Nephron (organoid): Measurements from ENCODE around the gene LRRIQ1.

ENCODE experiments used
- H3K27ac Mint-ChIP-seq, 3 experiments: 2 replicates each; pipeline ENCODE4 v1.8.0; 2020; ENCODE audit warnings: mixed read lengths in 3 of 3, mild to moderate bottlenecking in 2 of 3, moderate library complexity in 1 of 3
- H3K27me3 Mint-ChIP-seq: 2 replicates; pipeline ENCODE4 v1.8.0; 2021; ENCODE audit warnings: low read depth, mild to moderate bottlenecking, moderate library complexity, mixed read lengths
- H3K36me3 Mint-ChIP-seq: 2 replicates; pipeline ENCODE4 v1.8.0; 2020; ENCODE audit warnings: low read depth, mixed read lengths
- H3K4me1 Mint-ChIP-seq: 2 replicates; pipeline ENCODE4 v1.8.0; 2020; ENCODE audit warnings: mixed read lengths
- H3K4me3 Mint-ChIP-seq, 3 experiments: 2 replicates each; pipeline ENCODE4 v1.8.0; 2020; ENCODE audit warnings: mild to moderate bottlenecking in 3 of 3, mixed read lengths in 3 of 3, moderate library complexity in 2 of 3
- H3K9me3 Mint-ChIP-seq: 2 replicates; pipeline ENCODE4 v1.8.0; 2020; ENCODE audit warnings: mixed read lengths
- CTCF ChIP-seq, 3 experiments: fragments of 200-600 bp; sonication (generic); IDR thresholded peaks; one replicate each; pipeline ENCODE4 v1.5.0; 2021; ENCODE audit warnings: antibody characterized with exemption in 3 of 3; ENCODE audit not compliant: unreplicated experiment in 3 of 3

The LRRIQ1 gene

GRCh38 chr12:85006206-85006605 is 29.9 kb upstream of the LRRIQ1 start:
- H3K36me3 Mint-ChIP-seq: no peaks in the 10 kb centered on the region
- peaks cover 3% of the 10 kb centered on the region for H3K27me3 Mint-ChIP-seq
- H3K4me1 Mint-ChIP-seq: no peaks in the 10 kb centered on the region
- H3K27ac Mint-ChIP-seq: no peak overlapping the region
- no peak for TF ChIP-seq CTCF (IDR thresholded peaks at IDR 0.05; ENCODE audit: unreplicated experiment in 3 of 3)
- H3K9me3 Mint-ChIP-seq: no peaks in the 10 kb centered on the region
- H3K4me3 Mint-ChIP-seq: no peak overlapping the region

GRCh38 chr12:85007836-85008235 is 28.3 kb upstream of the LRRIQ1 start:
- Mint-ChIP-seq H3K4me3 (no peak overlapping the region), H3K9me3 (no peaks in the 10 kb centered on the region), H3K36me3 (no peaks in the 10 kb centered on the region), H3K27me3 (peaks cover 3% of the 10 kb centered on the region), H3K27ac (no peak overlapping the region), H3K4me1 (no peaks in the 10 kb centered on the region)
- TF ChIP-seq CTCF (IDR thresholded peaks at IDR 0.05; ENCODE audit: unreplicated experiment in 3 of 3): no peak

GRCh38 chr12:85016413-85016812 is 19.7 kb upstream of the LRRIQ1 start:
- no peak for TF ChIP-seq CTCF (IDR thresholded peaks at IDR 0.05; ENCODE audit: unreplicated experiment in 3 of 3)
- H3K9me3 Mint-ChIP-seq: no peaks in the 10 kb centered on the region
- H3K27me3 Mint-ChIP-seq: no peaks in the 10 kb centered on the region
- H3K36me3 Mint-ChIP-seq: no peaks in the 10 kb centered on the region
- no peaks in the 10 kb centered on the region for H3K4me1 Mint-ChIP-seq
- no peak overlapping the region for H3K4me3 Mint-ChIP-seq
- H3K27ac Mint-ChIP-seq: no peak overlapping the region

GRCh38 chr12:85017133-85017532 is 19.0 kb upstream of the LRRIQ1 start:
- Mint-ChIP-seq H3K4me1 (no peaks in the 10 kb centered on the region), H3K36me3 (no peaks in the 10 kb centered on the region), H3K4me3 (no peak overlapping the region), H3K27ac (no peak overlapping the region), H3K27me3 (no peaks in the 10 kb centered on the region), H3K9me3 (no peaks in the 10 kb centered on the region)
- no peak for TF ChIP-seq CTCF (IDR thresholded peaks at IDR 0.05; ENCODE audit: unreplicated experiment in 3 of 3)

- H3K36me3 Mint-ChIP-seq: no peaks in the 10 kb centered on the region
- no peak overlapping the region for H3K27ac Mint-ChIP-seq
- TF ChIP-seq CTCF (IDR thresholded peaks at IDR 0.05; ENCODE audit: unreplicated experiment in 3 of 3): no peak
- H3K4me3 Mint-ChIP-seq: no peak overlapping the region
- H3K27me3 Mint-ChIP-seq: no peaks in the 10 kb centered on the region
- H3K9me3 Mint-ChIP-seq: no peaks in the 10 kb centered on the region
- no peaks in the 10 kb centered on the region for H3K4me1 Mint-ChIP-seq
These were observed 18.5 kb upstream of the LRRIQ1 start for GRCh38 chr12:85017618-85018017.

GRCh38 chr12:85018098-85018497 is 18.1 kb upstream of the LRRIQ1 start:
- no peaks in the 10 kb centered on the region for H3K36me3 Mint-ChIP-seq
- H3K4me1 Mint-ChIP-seq: no peaks in the 10 kb centered on the region
- no peak for TF ChIP-seq CTCF (IDR thresholded peaks at IDR 0.05; ENCODE audit: unreplicated experiment in 3 of 3)
- H3K27me3 Mint-ChIP-seq: no peaks in the 10 kb centered on the region
- H3K27ac Mint-ChIP-seq: no peak overlapping the region
- no peaks in the 10 kb centered on the region for H3K9me3 Mint-ChIP-seq
- H3K4me3 Mint-ChIP-seq: no peak overlapping the region
